IPS DF 4.7 (cell line): ENCODE measurements around the gene SCAF8.
"Not testable (repeated sequence)": the region's sequence is repeated elsewhere in the genome, so short reads cannot be mapped to it uniquely, and the experiment has no call there.

Experiments
- DNase-seq: peaks from one replicate; pipeline ENCODE4 v3.0.0-alpha.2; 2013; ENCODE audit warnings: low spot score; ENCODE audit errors: extremely low read depth

SCAF8 gene

GRCh38 chr6:154736618-154737259 is 3.5 kb downstream of the SCAF8 start:
- no peak for DNase-seq

GRCh38 chr6:154737424-154737823 is 4.2 kb downstream of the SCAF8 start:
- DNase-seq = no peak

GRCh38 chr6:154738551-154738961 is 5.3 kb downstream of the SCAF8 start:
- DNase-seq = no peak

- no peak for DNase-seq
These were observed 7.4 kb downstream of the SCAF8 start for GRCh38 chr6:154740658-154741057.

- DNase-seq = no peak
These were observed 9.7 kb downstream of the SCAF8 start for GRCh38 chr6:154742891-154743290.

- DNase-seq = not testable (repeated sequence)
These were observed 11.0 kb downstream of the SCAF8 start for GRCh38 chr6:154744029-154744745.

GRCh38 chr6:154745243-154745642 is 12.0 kb downstream of the SCAF8 start:
- DNase-seq = no peak

- no peak for DNase-seq
These were observed 16.1 kb downstream of the SCAF8 start for GRCh38 chr6:154749341-154749740.

- DNase-seq = no peak
These were observed 18.0 kb downstream of the SCAF8 start for GRCh38 chr6:154751011-154751800.

GRCh38 chr6:154752022-154752421 is 18.8 kb downstream of the SCAF8 start:
- no peak for DNase-seq

GRCh38 chr6:154754152-154754551 is 20.9 kb downstream of the SCAF8 start:
- no peak for DNase-seq

GRCh38 chr6:154757352-154758050 is 24.3 kb downstream of the SCAF8 start:
- no peak for DNase-seq

GRCh38 chr6:154758125-154758524 is 24.9 kb downstream of the SCAF8 start:
- DNase-seq = no peak

GRCh38 chr6:154763650-154764049 is 30.4 kb downstream of the SCAF8 start:
- DNase-seq = no peak

- DNase-seq = no peak
These were observed 32.1 kb downstream of the SCAF8 start for GRCh38 chr6:154765273-154765672.

- no peak for DNase-seq
These were observed 33.1 kb downstream of the SCAF8 start for GRCh38 chr6:154766288-154766687.

GRCh38 chr6:154767003-154767723 is 33.9 kb downstream of the SCAF8 start:
- DNase-seq = no peak

GRCh38 chr6:154768280-154768679 is 35.1 kb downstream of the SCAF8 start:
- no peak for DNase-seq

- no peak for DNase-seq
These were observed 40.4 kb downstream of the SCAF8 start for GRCh38 chr6:154773610-154774089.

- not testable (repeated sequence) for DNase-seq
These were observed 45.9 kb downstream of the SCAF8 start for GRCh38 chr6:154779157-154779556.

- DNase-seq = no peak
These were observed 49.0 kb downstream of the SCAF8 start for GRCh38 chr6:154782193-154782592.
